IPS DF 6.9 (cell line): Measurements from ENCODE around the gene PRKAB1.
"Not testable (repeated sequence)": the region's sequence is repeated elsewhere in the genome, so short reads cannot be mapped to it uniquely, and the experiment has no call there.

Experiments
- DNase-seq: peaks from one replicate; pipeline ENCODE4 v3.0.0-alpha.2; 2013; ENCODE audit warnings: low read depth, low spot score
- H3K27ac ChIP-seq: one replicate; pipeline ENCODE4 v1.5.1; 2013; ENCODE audit warnings: low read length, control low read depth
- H3K27me3 ChIP-seq: 2 replicates; pipeline ENCODE4 v1.6.1; 2013; ENCODE audit warnings: mild to moderate bottlenecking, low read length; ENCODE audit not compliant: control insufficient read depth, insufficient read depth
- H3K36me3 ChIP-seq: 2 replicates; pipeline ENCODE4 v1.6.1; 2013; ENCODE audit warnings: low read length; ENCODE audit not compliant: control insufficient read depth, insufficient read depth
- H3K4me1 ChIP-seq: 2 replicates; pipeline ENCODE4 v1.6.1; 2013; ENCODE audit warnings: low read length; ENCODE audit not compliant: control insufficient read depth, insufficient read depth
- H3K4me3 ChIP-seq: 2 replicates; pipeline ENCODE4 v1.5.1; 2013; ENCODE audit warnings: mild to moderate bottlenecking, low read length
- H3K9me3 ChIP-seq: 2 replicates; pipeline ENCODE4 v1.6.1; 2013; ENCODE audit warnings: low read length, inconsistent platforms; ENCODE audit not compliant: control insufficient read depth, insufficient read depth
- WGBS: extraction: QIAGEN DNeasy Blood & Tissue Kit; methylation state at CpG from one replicate; pipeline ENCODE4 v1.1.7; 2013; ENCODE audit warnings: mixed read lengths, missing lambda C conversion rate; ENCODE audit not compliant: insufficient read length, insufficient coverage; 5-methylcytosine and 5-hydroxymethylcytosine counted together

The PRKAB1 gene

GRCh38 chr12:119631930-119632678, 35.8 kb upstream of the PRKAB1 start:
- H3K36me3 ChIP-seq: no peaks in the 10 kb centered on the region
- H3K4me3 ChIP-seq: no peak overlapping the region
- WGBS: no CpG with 5 or more reads among the region's 4 CpGs
- DNase-seq: no peak
- no peaks in the 10 kb centered on the region for H3K27me3 ChIP-seq
- H3K9me3 ChIP-seq: no peaks in the 10 kb centered on the region
- H3K27ac ChIP-seq: no peak overlapping the region
- no peaks in the 10 kb centered on the region for H3K4me1 ChIP-seq

- no CpG with 5 or more reads among the region's 6 CpGs for WGBS
- no peak overlapping the region for H3K4me3 ChIP-seq
Observed at GRCh38 chr12:119634743-119635142, 33.2 kb upstream of the PRKAB1 start.

GRCh38 chr12:119642986-119643385, 24.9 kb upstream of the PRKAB1 start:
- no peaks in the 10 kb centered on the region for H3K27me3 ChIP-seq
- no peaks in the 10 kb centered on the region for H3K9me3 ChIP-seq
- H3K4me3 ChIP-seq: no peak overlapping the region
- no peak overlapping the region for H3K27ac ChIP-seq
- DNase-seq: no peak
- no CpG with 5 or more reads among the region's 4 CpGs for WGBS
- H3K36me3 ChIP-seq: no peaks in the 10 kb centered on the region
- H3K4me1 ChIP-seq: no peaks in the 10 kb centered on the region

More at GRCh38 chr12:119634743-119635142, 33.2 kb upstream of the PRKAB1 start:
- Histone ChIP-seq H3K4me1 (no peaks in the 10 kb centered on the region), H3K9me3 (no peaks in the 10 kb centered on the region), H3K27ac (no peak overlapping the region), H3K36me3 (no peaks in the 10 kb centered on the region), H3K27me3 (no peaks in the 10 kb centered on the region)
- no peak for DNase-seq

GRCh38 chr12:119644930-119645329, 23.0 kb upstream of the PRKAB1 start:
- DNase-seq: no peak
- no peak overlapping the region for H3K4me3 ChIP-seq
- no peaks in the 10 kb centered on the region for H3K36me3 ChIP-seq
- no peaks in the 10 kb centered on the region for H3K4me1 ChIP-seq
- H3K27me3 ChIP-seq: no peaks in the 10 kb centered on the region
- H3K9me3 ChIP-seq: no peaks in the 10 kb centered on the region
- H3K27ac ChIP-seq: no peak overlapping the region
- WGBS: no CpG with 5 or more reads among the region's 3 CpGs

- no peaks in the 10 kb centered on the region for H3K27me3 ChIP-seq
- no peak overlapping the region for H3K4me3 ChIP-seq
- no peaks in the 10 kb centered on the region for H3K9me3 ChIP-seq
- DNase-seq: no peak
- H3K27ac ChIP-seq: no peak overlapping the region
- H3K4me1 ChIP-seq: no peaks in the 10 kb centered on the region
- H3K36me3 ChIP-seq: no peaks in the 10 kb centered on the region
- WGBS: no CpG with 5 or more reads among the region's 7 CpGs
Observed at GRCh38 chr12:119645535-119646059, 22.3 kb upstream of the PRKAB1 start.

GRCh38 chr12:119649202-119649808, 18.6 kb upstream of the PRKAB1 start:
- DNase-seq: no peak
- no peak overlapping the region for H3K4me3 ChIP-seq
- WGBS: no CpG with 5 or more reads among the region's 4 CpGs
- no peaks in the 10 kb centered on the region for H3K9me3 ChIP-seq
- no peaks in the 10 kb centered on the region for H3K36me3 ChIP-seq
- no peak overlapping the region for H3K27ac ChIP-seq
- H3K4me1 ChIP-seq: no peaks in the 10 kb centered on the region
- H3K27me3 ChIP-seq: no peaks in the 10 kb centered on the region

GRCh38 chr12:119652665-119653064, 15.3 kb upstream of the PRKAB1 start:
- no peaks in the 10 kb centered on the region for H3K4me1 ChIP-seq
- H3K27me3 ChIP-seq: no peaks in the 10 kb centered on the region
- no peak overlapping the region for H3K27ac ChIP-seq
- whole genome bisulfite sequencing: no CpG with 5 or more reads among the region's 3 CpGs
- no peak overlapping the region for H3K4me3 ChIP-seq
- H3K36me3 ChIP-seq: no peaks in the 10 kb centered on the region
- no peak for DNase-seq
- H3K9me3 ChIP-seq: no peaks in the 10 kb centered on the region; the same call in 1 of the 2 replicates

GRCh38 chr12:119657001-119657400, 10.9 kb upstream of the PRKAB1 start:
- not testable (repeated sequence) for H3K36me3 ChIP-seq, H3K4me3 ChIP-seq, H3K27ac ChIP-seq, H3K27me3 ChIP-seq, H3K9me3 ChIP-seq, H3K4me1 ChIP-seq, DNase-seq
- WGBS: no CpG with 5 or more reads among the region's 2 CpGs

- H3K9me3 ChIP-seq, H3K4me3 ChIP-seq, H3K27me3 ChIP-seq, DNase-seq, H3K4me1 ChIP-seq, H3K36me3 ChIP-seq, H3K27ac ChIP-seq: not testable (repeated sequence)
- no CpG with 5 or more reads among the region's 6 CpGs for WGBS
Observed at GRCh38 chr12:119658166-119658565, 9.8 kb upstream of the PRKAB1 start.

GRCh38 chr12:119659289-119659897, 8.5 kb upstream of the PRKAB1 start:
- no CpG with 5 or more reads among the region's 6 CpGs for WGBS
- DNase-seq: no peak
- H3K9me3 ChIP-seq: no peaks in the 10 kb centered on the region; the same call in 1 of the 2 replicates
- H3K4me1 ChIP-seq: no peaks in the 10 kb centered on the region
- H3K27me3 ChIP-seq: no peaks in the 10 kb centered on the region
- no peak overlapping the region for H3K4me3 ChIP-seq
- H3K36me3 ChIP-seq: no peaks in the 10 kb centered on the region
- no peak overlapping the region for H3K27ac ChIP-seq
